GM12878 (cell line): ENCODE data around the gene DUS2. TPM values are rescaled to one million over a fixed set of nuclear protein-coding genes. Genes with fewer than 3 reads are reported as not detected.

Experiments used
- ATAC-seq: fragments of 200-7000 bp; cut with Tn5 transposase; 3 replicates; pipeline ENCODE4 v1.9.1; 2020; ENCODE audit warnings: mild to moderate bottlenecking, moderate library complexity
- BruUV-seq: library from RNA; stranded (reverse); fragments of 400-500 nt; replicated peaks from 2 replicates; lab custom pipeline; 2021; lab: Mats Ljungman, UMichigan
- CTCF ChIA-PET: fragments of 300-600 bp; sonication (Branson Sonifier 250); formaldehyde crosslinking; extraction: SDS; loops from one replicate; lab custom pipeline; 2021; ENCODE audit warnings: inconsistent platforms; lab: Yijun Ruan, JAX
- POLR2A ChIA-PET: fragments of 350-600 bp; formaldehyde crosslinking; extraction: SDS; loops from one replicate; lab custom pipeline; 2021; ENCODE audit warnings: inconsistent platforms; lab: Charles Lee
- RAD21 ChIA-PET: fragments of 300-600 bp; sonication (Branson Sonifier 250); formaldehyde crosslinking; loops from one replicate; lab custom pipeline; 2023; ENCODE audit warnings: antibody characterized with exemption; ENCODE audit not compliant: unreplicated experiment; lab: Charles Lee
- SMC1A ChIA-PET: fragments of 300-600 bp; sonication (Branson Sonifier 250); formaldehyde crosslinking; loops from one replicate; lab custom pipeline; 2023; ENCODE audit not compliant: unreplicated experiment, uncharacterized antibody; lab: Charles Lee
- DNase-seq: peaks from one replicate; pipeline ENCODE4 v3.0.0-alpha.2; 2011; ENCODE audit warnings: low read depth, low spot score
- FAIRE-seq: peaks from 3 replicates; lab custom pipeline; 2011; peaks lifted over from hg19 to GRCh38; lab: Jason Lieb, UNC
- H2AFZ ChIP-seq: 2 replicates; pipeline ENCODE4 v1.6.0; 2011; ENCODE audit warnings: low read depth, low read length, control low read depth; ENCODE audit not compliant: control insufficient read depth
- H3K27ac ChIP-seq: 2 replicates; pipeline ENCODE4 v1.5.1; 2011; ENCODE audit warnings: control low read depth; ENCODE audit not compliant: control insufficient read depth, insufficient read depth
- H3K27me3 ChIP-seq, 2 experiments: replicated peaks in 1 of 2; 2 replicates each; pipeline versions ENCODE4 v1.6.0 to v1.6.1; 2011; ENCODE audit warnings: low read length in 1 of 2; ENCODE audit not compliant: control insufficient read depth in 2 of 2, insufficient read depth in 2 of 2
- H3K36me3 ChIP-seq, 2 experiments: 2 replicates each; pipeline ENCODE4 v1.5.1; 2011; ENCODE audit warnings: low read length in 1 of 2; ENCODE audit not compliant: control insufficient read depth in 2 of 2, insufficient read depth in 2 of 2
- H3K4me1 ChIP-seq: 2 replicates; pipeline ENCODE4 v1.6.1; 2011; ENCODE audit warnings: mild to moderate bottlenecking, low read length, moderate library complexity, mixed read lengths; ENCODE audit not compliant: control insufficient read depth, insufficient read depth
- H3K4me2 ChIP-seq: 2 replicates; pipeline ENCODE4 v1.6.0; 2011; ENCODE audit warnings: control low read depth; ENCODE audit not compliant: control insufficient read depth, insufficient read depth
- H3K4me3 ChIP-seq: fragments of 200-600 bp; sonication (generic); 2 replicates; pipeline ENCODE4 v1.5.1; 2016
- H3K79me2 ChIP-seq: 2 replicates; pipeline ENCODE4 v1.6.0; 2011; ENCODE audit warnings: low read length; ENCODE audit not compliant: control insufficient read depth, insufficient read depth
- H3K9ac ChIP-seq: 2 replicates; pipeline ENCODE4 v1.8.0; 2011; ENCODE audit warnings: low read length, control low read depth, mixed read lengths; ENCODE audit not compliant: control insufficient read depth, insufficient read depth
- H3K9me3 ChIP-seq: replicated peaks from 3 replicates; pipeline ENCODE4 v1.5.1; 2011; ENCODE audit warnings: mild to moderate bottlenecking, low read length; ENCODE audit not compliant: control insufficient read depth, insufficient read depth
- H4K20me1 ChIP-seq: 2 replicates; pipeline ENCODE4 v1.6.0; 2011; ENCODE audit not compliant: control insufficient read depth, insufficient read depth
- BACH1 ChIP-seq: fragments of 450-650 bp; IDR thresholded peaks from 2 replicates; pipeline ENCODE4 v1.6.1; 2017; ENCODE audit warnings: mild to moderate bottlenecking, borderline replicate concordance
- CREB1 ChIP-seq: IDR thresholded peaks from 2 replicates; pipeline ENCODE4 v1.6.1; 2012; ENCODE audit warnings: low read depth, mild to moderate bottlenecking, inconsistent platforms
- CREM ChIP-seq: IDR thresholded peaks from 2 replicates; pipeline ENCODE4 v1.6.1; 2014; ENCODE audit warnings: antibody characterized with exemption, low read depth
- EGR1 ChIP-seq, 2 experiments: IDR thresholded peaks; 1 replicate in 1 of 2; 2 replicates in 1 of 2; pipeline ENCODE4 v1.6.1; 2011 to 2012; ENCODE audit warnings: low read depth in 2 of 2, low read length in 2 of 2, borderline replicate concordance in 1 of 2, mild to moderate bottlenecking in 1 of 2, moderate library complexity in 1 of 2
- ELK1 ChIP-seq: IDR thresholded peaks from 2 replicates; pipeline ENCODE4 v1.6.1; 2012; ENCODE audit warnings: low read depth, low read length, improper control_type of control experiment
- FOS ChIP-seq: IDR thresholded peaks from 3 replicates; pipeline ENCODE4 v1.6.1; 2011; ENCODE audit warnings: borderline replicate concordance; ENCODE audit not compliant: insufficient read length; ENCODE audit errors: extremely low read depth
- HDGF ChIP-seq: fragments of 450-650 bp; IDR thresholded peaks from 2 replicates; pipeline ENCODE4 v1.6.1; 2016; ENCODE audit warnings: antibody characterized with exemption
- KAT2A ChIP-seq: conservative IDR thresholded peaks from 2 replicates; pipeline ENCODE4 v1.6.1; 2011; ENCODE audit warnings: low read depth, low read length; ENCODE audit not compliant: control insufficient read depth
- KDM1A ChIP-seq: fragments of 200-600 bp; sonication (generic); IDR thresholded peaks from 2 replicates; pipeline ENCODE4 v1.6.1; 2016; ENCODE audit warnings: borderline replicate concordance
- MYB ChIP-seq: fragments of 150-350 bp; IDR thresholded peaks from 2 replicates; pipeline ENCODE4 v1.6.1; 2014; ENCODE audit warnings: mild to moderate bottlenecking, low read depth, low read length, borderline replicate concordance
- POLR2AphosphoS5 ChIP-seq: IDR thresholded peaks from 2 replicates; pipeline ENCODE4 v1.6.1; 2011; ENCODE audit warnings: mild to moderate bottlenecking, low read length, inconsistent platforms
- POU2F2 ChIP-seq: IDR thresholded peaks from 3 replicates; pipeline ENCODE4 v1.6.1; 2011; ENCODE audit warnings: low read depth, mild to moderate bottlenecking, low read length, borderline replicate concordance
- RUNX3 ChIP-seq: IDR thresholded peaks from 2 replicates; pipeline ENCODE4 v1.6.1; 2012; ENCODE audit warnings: low read length, inconsistent platforms
- SRF ChIP-seq, 2 experiments: IDR thresholded peaks; 2 replicates each; pipeline ENCODE4 v1.6.1; 2011; ENCODE audit warnings: low read depth in 2 of 2, low read length in 2 of 2, mild to moderate bottlenecking in 1 of 2, moderate library complexity in 1 of 2
- ZBED1 ChIP-seq: IDR thresholded peaks from 2 replicates; pipeline ENCODE4 v1.6.1; 2016; ENCODE audit warnings: borderline replicate concordance
- ZNF592 ChIP-seq: fragments of 450-650 bp; IDR thresholded peaks from 2 replicates; pipeline ENCODE4 v1.6.1; 2017; ENCODE audit warnings: mild to moderate bottlenecking, moderate library complexity
- WGBS: methylation state at CpG from one replicate; pipeline ENCODE4 v1.1.6; 2016; ENCODE audit warnings: low lambda C conversion rate; ENCODE audit not compliant: insufficient replicate concordance, insufficient coverage; ENCODE audit errors: missing lambda C conversion rate; 5-methylcytosine and 5-hydroxymethylcytosine counted together
- in situ Hi-C: fragments of 300-500 bp; cut with MboI; formaldehyde crosslinking; loops from 9 replicates; pipeline ENCODE4 v1.14.3; 2018; ENCODE audit warnings: mixed read lengths
- intact Hi-C: fragments of 100-400 bp; cut with micrococcal nuclease; formaldehyde crosslinking; loops from one replicate; pipeline ENCODE4 v1.14.2; 2022; ENCODE audit not compliant: unreplicated experiment
- polyA plus RNA-seq, 11 experiments: library from polyadenylated mRNA; depleted of rRNA in 4 of 11; unstranded in 6 of 11; stranded (reverse) in 5 of 11; fragments of >200 nt; fragmentation: Nextera tagmentation in 4 of 11; fragmentation: Illumina TruSeq in 1 of 11; extraction: Ambion mirVana in 4 of 11; extraction: Trizol in 1 of 11; gene quantifications; 1 replicate in 1 of 11; 2 replicates in 10 of 11; pipeline versions ENCODE4 v1.2.1 to v1.2.3, GENCODE V29; 2011 to 2016; ENCODE audit warnings: inconsistent platforms in 2 of 11, missing spikeins in 2 of 11, low read depth in 1 of 11
- total RNA-seq, 4 experiments: library from RNA; depleted of rRNA in 3 of 4; stranded (reverse); fragments of >200 nt in 3 of 4; fragmentation: Illumina TruSeq in 1 of 4; extraction: Trizol in 1 of 4; gene quantifications; 2 replicates each; pipeline versions ENCODE4 v1.2.1 to v1.2.3, GENCODE V29; 2013 to 2021

DUS2 gene
- total and polyA plus RNA-seq, 10 of the 15 experiments (the other 5 are each of a cell fraction or from before 2014, with no cell fraction given), result 4.8 to 32.3 (median 25.5) TPM

DNA sequence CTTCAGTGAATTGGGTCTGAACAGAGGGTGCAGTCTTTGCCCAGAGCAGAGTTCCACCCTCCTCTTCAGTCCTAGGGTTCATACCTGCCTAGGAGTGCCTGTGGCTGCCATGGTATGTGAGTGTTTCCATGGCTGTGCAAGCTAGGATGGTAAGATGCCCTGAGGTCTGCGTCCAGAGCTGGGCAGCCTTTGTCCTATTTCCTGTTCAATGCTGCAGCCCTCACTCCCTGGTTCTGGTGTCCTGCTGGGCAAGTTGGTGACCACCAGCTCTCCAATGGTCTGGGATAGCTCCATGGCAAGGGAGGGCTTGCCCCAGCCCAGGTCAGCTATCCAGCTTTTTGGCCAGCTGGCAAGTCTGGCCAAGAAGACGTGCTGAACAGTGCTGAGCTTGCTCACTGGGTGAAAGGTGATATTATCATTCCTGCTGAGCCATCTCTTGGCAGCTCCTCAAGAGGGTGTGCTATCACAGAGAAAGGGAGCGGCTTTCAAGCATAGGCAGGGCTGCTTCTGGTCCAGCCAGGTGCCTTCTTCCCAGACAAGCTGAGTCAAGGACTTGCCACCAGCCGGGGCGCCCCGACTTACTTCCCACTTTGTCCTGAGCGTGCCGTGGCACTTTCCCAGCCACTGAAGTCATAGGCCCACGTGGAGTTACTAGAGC, 49.1 kb downstream of the DUS2 start:
- intact Hi-C loops, result no loop called here
- no peak for FAIRE-seq

More for the DNA sequence above, 49.1 kb downstream of the DUS2 start:
- Histone ChIP-seq H3K27me3 (no peaks in the 10 kb centered on the region), H3K4me3 (no peak overlapping the region), H2AFZ (no peak overlapping the region), H3K9ac (no peak overlapping the region), H3K9me3 (no peaks in the 10 kb centered on the region), H3K79me2 (no peaks in the 10 kb centered on the region), H4K20me1 (no peaks in the 10 kb centered on the region), H3K4me1 (peaks cover 43% of the 10 kb centered on the region), H3K4me2 (no peak overlapping the region), H3K36me3 (peaks cover 32 to 38% of the 10 kb centered on the region in 2 experiments; a peak in 3 of 4 replicates), H3K27ac (no peak overlapping the region)
- CTCF ChIA-PET, result interaction anchor here (0.6 to 8.2 kb wide), 13 partner anchors 9 to 158 kb away, joined by 3 to 109 read pairs (median 4); partner anchors contain the start of genes DDX28, DUS2 and NFATC3
- SMC1A ChIA-PET, result interaction anchor here (0.8 to 4.7 kb wide), 13 partner anchors 8 to 266 kb away, joined by 3 to 25 read pairs (median 4); partner anchors contain the start of genes NFATC3, RANBP10 and TSNAXIP1
- DNase-seq (no peak), ATAC-seq (no peak)
- POLR2A ChIA-PET, result interaction anchor here (0.6 to 8.8 kb wide), 5 partner anchors 8 to 213 kb away, joined by 3 to 135 read pairs (median 5); partner anchors contain the start of gene NFATC3
- 99% methylated on average over 9 of the region's 9 CpGs for WGBS
- TF ChIP-seq SRF (IDR thresholded peaks at IDR 0.05; ENCODE audit: low read depth in 2 of 2, low read length in 2 of 2) (no peak), MYB (no peak), KDM1A (no peak), POU2F2 (no peak), BACH1 (no peak), HDGF (no peak), KAT2A (no peak), ELK1 (no peak), RUNX3 (no peak), ZNF592 (no peak), CREM (no peak), ZBED1 (no peak), FOS (no peak), CREB1 (no peak), EGR1 (IDR thresholded peaks at IDR 0.05; ENCODE audit: borderline replicate concordance in 1 of 2, low read depth in 2 of 2, low read length in 2 of 2) (no peak), POLR2AphosphoS5 (no peak)
- RAD21 ChIA-PET, result interaction anchor here (1.0 to 9.8 kb wide), 6 partner anchors 12 to 257 kb away, joined by 3 to 105 read pairs (median 6); partner anchors contain the start of gene NFATC3
- BruUV-seq, result no TSS peak
- in situ Hi-C loops, result no loop called here
